H9 (cell line): ENCODE results near the gene CAPN14. TPM values are rescaled to one million over a fixed set of nuclear protein-coding genes. Genes with fewer than 3 reads are reported as not detected.

Source experiments
- DNase-seq: peaks from one replicate; pipeline ENCODE4 v3.0.0-alpha.2; 2017
- H2AFZ ChIP-seq: one replicate; pipeline ENCODE4 v1.6.1; 2013; ENCODE audit warnings: mild to moderate bottlenecking, low read length, control low read depth, moderate library complexity
- H2AK5ac ChIP-seq: 2 replicates; pipeline ENCODE4 v1.6.1; 2013; ENCODE audit warnings: low read length, control low read depth, mixed read lengths; ENCODE audit not compliant: insufficient read length
- H2BK120ac ChIP-seq: one replicate; pipeline ENCODE4 v1.6.1; 2013; ENCODE audit warnings: low read depth, mild to moderate bottlenecking, low read length, control low read depth, inconsistent platforms; ENCODE audit not compliant: poor library complexity, severe bottlenecking
- H2BK12ac ChIP-seq: 2 replicates; pipeline ENCODE4 v1.6.1; 2013; ENCODE audit warnings: low read length, control low read depth, mixed read lengths, low read depth; ENCODE audit not compliant: insufficient read length
- H2BK15ac ChIP-seq: 2 replicates; pipeline ENCODE4 v1.6.1; 2013; ENCODE audit warnings: low read depth, low read length, control low read depth
- H2BK20ac ChIP-seq: one replicate; pipeline ENCODE4 v1.6.1; 2013; ENCODE audit warnings: low read depth, mild to moderate bottlenecking, low read length, control low read depth, inconsistent platforms; ENCODE audit not compliant: poor library complexity, severe bottlenecking
- H2BK5ac ChIP-seq: 2 replicates; pipeline ENCODE4 v1.6.1; 2013; ENCODE audit warnings: low read length, control low read depth, mixed read lengths; ENCODE audit not compliant: insufficient read length
- H3K14ac ChIP-seq: 2 replicates; pipeline ENCODE4 v1.6.1; 2013; ENCODE audit warnings: low read length, control low read depth; ENCODE audit not compliant: insufficient read depth
- H3K18ac ChIP-seq: 2 replicates; pipeline ENCODE4 v1.6.1; 2013; ENCODE audit warnings: low read depth, mild to moderate bottlenecking, mixed read lengths, low read length, control low read depth; ENCODE audit not compliant: insufficient read length
- H3K23ac ChIP-seq: 2 replicates; pipeline ENCODE4 v1.6.1; 2013; ENCODE audit warnings: low read length, control low read depth, mixed read lengths, low read depth; ENCODE audit not compliant: insufficient read length
- H3K23me2 ChIP-seq: 2 replicates; pipeline ENCODE4 v1.6.1; 2013; ENCODE audit warnings: low read depth, mild to moderate bottlenecking, mixed read lengths, low read length, control low read depth; ENCODE audit not compliant: insufficient read length, poor library complexity, severe bottlenecking
- H3K27ac ChIP-seq: 2 replicates; pipeline ENCODE4 v1.5.1; 2013; ENCODE audit warnings: low read length, control low read depth, mixed read lengths, low read depth; ENCODE audit not compliant: insufficient read length
- H3K27me3 ChIP-seq: 2 replicates; pipeline ENCODE4 v1.6.1; 2013; ENCODE audit warnings: low read length, control low read depth, inconsistent platforms; ENCODE audit not compliant: insufficient read depth
- H3K4ac ChIP-seq: 2 replicates; pipeline ENCODE4 v1.6.1; 2013; ENCODE audit warnings: low read depth, mild to moderate bottlenecking, control low read depth, inconsistent platforms, low read length, moderate library complexity
- H3K4me1 ChIP-seq: 2 replicates; pipeline ENCODE4 v1.6.1; 2013; ENCODE audit warnings: low read length, control low read depth, inconsistent platforms; ENCODE audit not compliant: insufficient read depth
- H3K4me2 ChIP-seq: 2 replicates; pipeline ENCODE4 v1.6.1; 2013; ENCODE audit warnings: low read length, control low read depth, mixed read lengths; ENCODE audit not compliant: insufficient read length, insufficient read depth
- H3K56ac ChIP-seq: 2 replicates; pipeline ENCODE4 v1.6.1; 2013; ENCODE audit warnings: low read depth, mild to moderate bottlenecking, mixed read lengths, low read length, control low read depth; ENCODE audit not compliant: insufficient read length
- H3K79me1 ChIP-seq: 2 replicates; pipeline ENCODE4 v1.6.1; 2013; ENCODE audit warnings: low read depth, mild to moderate bottlenecking, moderate library complexity, low read length, control low read depth, inconsistent platforms; ENCODE audit not compliant: insufficient read depth, poor library complexity, severe bottlenecking
- H3K79me2 ChIP-seq: 2 replicates; pipeline ENCODE4 v1.6.1; 2013; ENCODE audit warnings: low read length, control low read depth, inconsistent platforms; ENCODE audit not compliant: insufficient read depth
- H3K9ac ChIP-seq: 2 replicates; pipeline ENCODE4 v1.6.1; 2013; ENCODE audit warnings: low read length, control low read depth, mixed read lengths; ENCODE audit not compliant: insufficient read length; ENCODE audit errors: extremely low read depth
- H3K9me3 ChIP-seq: one replicate; pipeline ENCODE4 v1.6.1; 2013; ENCODE audit warnings: low read depth, low read length, inconsistent platforms; ENCODE audit not compliant: control insufficient read depth
- H3T11ph ChIP-seq: one replicate; pipeline ENCODE4 v1.6.1; 2013; ENCODE audit warnings: mild to moderate bottlenecking, low read length, control low read depth, inconsistent platforms
- H4K20me1 ChIP-seq: one replicate; pipeline ENCODE4 v1.6.1; 2013; ENCODE audit not compliant: control insufficient read depth, insufficient read length, insufficient read depth
- H4K5ac ChIP-seq: 2 replicates; pipeline ENCODE4 v1.6.1; 2013; ENCODE audit warnings: low read depth, mild to moderate bottlenecking, mixed read lengths, low read length, control low read depth; ENCODE audit not compliant: insufficient read length
- H4K8ac ChIP-seq: replicated peaks from 2 replicates; pipeline ENCODE4 v1.6.1; 2013; ENCODE audit warnings: low read length, control low read depth, mixed read lengths, low read depth; ENCODE audit not compliant: insufficient read length
- H4K91ac ChIP-seq: 2 replicates; pipeline ENCODE4 v1.6.1; 2013; ENCODE audit warnings: low read depth, mild to moderate bottlenecking, moderate library complexity, mixed read lengths, low read length, control low read depth; ENCODE audit not compliant: insufficient read length
- H3K27ac Mint-ChIP-seq, 3 experiments: 2 replicates in 2 of 3; 3 replicates in 1 of 3; pipeline ENCODE4 v1.8.0; 2020 to 2021; ENCODE audit warnings: mixed read lengths in 3 of 3, mild to moderate bottlenecking in 1 of 3, moderate library complexity in 1 of 3
- H3K27me3 Mint-ChIP-seq: 2 replicates; pipeline ENCODE4 v1.8.0; 2021; ENCODE audit warnings: low read depth, mild to moderate bottlenecking, moderate library complexity, mixed read lengths
- H3K36me3 Mint-ChIP-seq, 3 experiments: 2 replicates in 2 of 3; 3 replicates in 1 of 3; pipeline ENCODE4 v1.8.0; 2020 to 2021; ENCODE audit warnings: low read depth in 3 of 3, mixed read lengths in 3 of 3; ENCODE audit not compliant: insufficient read depth in 1 of 3
- H3K4me1 Mint-ChIP-seq, 2 experiments: 2 replicates each; pipeline ENCODE4 v1.8.0; 2020; ENCODE audit warnings: mixed read lengths in 2 of 2
- H3K4me3 Mint-ChIP-seq, 2 experiments: 2 replicates in 1 of 2; 3 replicates in 1 of 2; pipeline ENCODE4 v1.8.0; 2020 to 2021; ENCODE audit warnings: mild to moderate bottlenecking in 2 of 2, mixed read lengths in 2 of 2, moderate library complexity in 1 of 2
- H3K9me3 Mint-ChIP-seq, 2 experiments: 2 replicates in 1 of 2; 3 replicates in 1 of 2; pipeline ENCODE4 v1.8.0; 2020; ENCODE audit warnings: mild to moderate bottlenecking in 2 of 2, mixed read lengths in 2 of 2, moderate library complexity in 1 of 2
- CTCF ChIP-seq: fragments of 200-600 bp; sonication (generic); conservative IDR thresholded peaks from 3 replicates; pipeline ENCODE4 v1.8.0; 2021; ENCODE audit warnings: antibody characterized with exemption, mild to moderate bottlenecking
- WGBS: extraction: QIAGEN DNeasy Blood & Tissue Kit; methylation state at CpG from one replicate; pipeline ENCODE4 v1.1.7; 2013; ENCODE audit warnings: missing lambda C conversion rate, low lambda C conversion rate, mixed read lengths; ENCODE audit not compliant: insufficient read length; ENCODE audit errors: extremely low coverage; 5-methylcytosine and 5-hydroxymethylcytosine counted together
- total RNA-seq: library from RNA; stranded (reverse); gene quantifications from 2 replicates; pipeline ENCODE4 v1.2.1, GENCODE V29; 2021

The CAPN14 gene
- total RNA-seq, 1 experiment from 2014 or later: 0.09 TPM

- no peak overlapping the region for H3K18ac ChIP-seq
- no peaks in the 10 kb centered on the region for H3K79me1 ChIP-seq
- H3K4me1 ChIP-seq: no peaks in the 10 kb centered on the region
- H2AK5ac ChIP-seq: no peak overlapping the region
- Mint-ChIP-seq H3K4me1 (peaks cover 4 to 11% of the 10 kb centered on the region in 2 experiments; a peak in 3 of 4 replicates), H3K9me3 (no peaks in the 10 kb centered on the region), H3K27ac (peak overlapping the region in 1 of 3 experiments; percentile 73; a peak in 1 of 7 replicates), H3K36me3 (no peaks in the 10 kb centered on the region), H3K27me3 (peaks cover 2% of the 10 kb centered on the region; the same call in 1 of the 2 replicates), H3K4me3 (no peak overlapping the region)
- no peak overlapping the region for H2BK15ac ChIP-seq
- H3T11ph ChIP-seq: no peak overlapping the region
- no peak overlapping the region for H3K4me2 ChIP-seq
- H4K5ac ChIP-seq: no peak overlapping the region
- no peaks in the 10 kb centered on the region for H3K23me2 ChIP-seq
- H3K56ac ChIP-seq: no peak overlapping the region
- H3K27me3 ChIP-seq: no peaks in the 10 kb centered on the region
- no peak overlapping the region for H3K14ac ChIP-seq
- no peak for TF ChIP-seq CTCF
- H4K20me1 ChIP-seq: no peaks in the 10 kb centered on the region
- no peak overlapping the region for H3K9ac ChIP-seq
- H2AFZ ChIP-seq: no peak overlapping the region
- no peak overlapping the region for H2BK20ac ChIP-seq
- H3K9me3 ChIP-seq: no peaks in the 10 kb centered on the region
- H2BK120ac ChIP-seq: no peak overlapping the region
- H2BK5ac ChIP-seq: no peak overlapping the region
- no peak for DNase-seq
- H3K23ac ChIP-seq: no peak overlapping the region
- no peak overlapping the region for H4K91ac ChIP-seq
- H4K8ac ChIP-seq: no peak overlapping the region
- no peak overlapping the region for H2BK12ac ChIP-seq
- no CpG with 5 or more reads among the region's 4 CpGs for WGBS
- no peak overlapping the region for H3K4ac ChIP-seq
- H3K79me2 ChIP-seq: no peaks in the 10 kb centered on the region
- no peak overlapping the region for H3K27ac ChIP-seq
These were observed 4.8 kb upstream of the CAPN14 start for GRCh38 chr2:31222071-31222470.
